PC-3 (cell line): ENCODE results near the gene HLTF. TPM values are rescaled to one million over a fixed set of nuclear protein-coding genes. Genes with fewer than 3 reads are reported as not detected.
A peak's percentile ranks its signal among the peaks of the same experiment; 100 is the strongest.

Source experiments
- ATAC-seq: fragments of 200-7000 bp; cut with Tn5 transposase; 2 replicates; pipeline ENCODE4 v1.9.1; 2020; ENCODE audit warnings: mild to moderate bottlenecking, moderate library complexity
- BruUV-seq: library from RNA; stranded (reverse); fragments of 400-500 nt; replicated peaks from 2 replicates; lab custom pipeline; 2021; lab: Mats Ljungman, UMichigan
- CTCF ChIA-PET: fragments of 300-600 bp; sonication (Branson Sonifier 250); formaldehyde crosslinking; loops from one replicate; lab custom pipeline; 2022; ENCODE audit warnings: antibody characterized with exemption; lab: Charles Lee
- POLR2A ChIA-PET: fragments of 300-600 bp; sonication (Branson Sonifier 250); formaldehyde crosslinking; loops from one replicate; lab custom pipeline; 2022; ENCODE audit warnings: antibody characterized with exemption; ENCODE audit not compliant: unreplicated experiment; lab: Charles Lee
- DNase-seq: peaks from one replicate; pipeline ENCODE4 v3.0.0-alpha.2; 2015
- H2AFZ ChIP-seq: fragments of 300-600 bp; sonication (generic); 2 replicates; pipeline ENCODE4 v1.6.0; 2016; ENCODE audit warnings: antibody characterized with exemption, low read length
- H3F3A ChIP-seq: fragments of 300-600 bp; sonication (generic); one replicate; pipeline ENCODE4 v1.6.0; 2017; ENCODE audit warnings: antibody characterized with exemption, low read length, control low read depth, mild to moderate bottlenecking; ENCODE audit not compliant: unreplicated experiment
- H3K27ac ChIP-seq: fragments of 300-600 bp; sonication (generic); 2 replicates; pipeline ENCODE4 v1.5.1; 2016; ENCODE audit warnings: mild to moderate bottlenecking, low read length
- H3K27me3 ChIP-seq: fragments of 300-600 bp; sonication (generic); 2 replicates; pipeline ENCODE4 v1.6.1; 2016; ENCODE audit warnings: low read length, mixed read lengths
- H3K36me3 ChIP-seq: fragments of 300-600 bp; sonication (generic); 2 replicates; pipeline ENCODE4 v1.6.1; 2016; ENCODE audit warnings: low read depth, mixed run types, low read length, mixed read lengths
- H3K4me1 ChIP-seq: fragments of 300-600 bp; sonication (generic); 2 replicates; pipeline ENCODE4 v1.5.1; 2016; ENCODE audit warnings: low read length; ENCODE audit not compliant: insufficient read depth
- H3K4me2 ChIP-seq: fragments of 300-600 bp; sonication (generic); 2 replicates; pipeline ENCODE4 v1.6.0; 2016; ENCODE audit warnings: low read length
- H3K4me3 ChIP-seq: fragments of 300-600 bp; sonication (generic); 2 replicates; pipeline ENCODE4 v1.5.1; 2016; ENCODE audit warnings: mild to moderate bottlenecking, low read length, mixed read lengths
- H3K79me2 ChIP-seq: fragments of 300-600 bp; sonication (generic); 2 replicates; pipeline ENCODE4 v1.6.1; 2017; ENCODE audit warnings: low read length, mixed read lengths
- H3K9ac ChIP-seq: fragments of 300-600 bp; sonication (generic); 2 replicates; pipeline ENCODE4 v1.6.0; 2016; ENCODE audit warnings: mild to moderate bottlenecking, low read length
- H3K9me2 ChIP-seq: fragments of 300-600 bp; sonication (generic); replicated peaks from 2 replicates; pipeline ENCODE4 v1.6.1; 2016; ENCODE audit warnings: mixed run types, low read length, mixed read lengths
- H3K9me3 ChIP-seq: fragments of 300-600 bp; sonication (generic); 2 replicates; pipeline ENCODE4 v1.6.1; 2016; ENCODE audit warnings: low read length, mixed read lengths
- H4K20me1 ChIP-seq: fragments of 300-600 bp; sonication (generic); 2 replicates; pipeline ENCODE4 v1.6.1; 2016; ENCODE audit warnings: low read length, mixed read lengths
- CTCF ChIP-seq: fragments of 300-600 bp; sonication (generic); conservative IDR thresholded peaks from 2 replicates; pipeline ENCODE4 v1.5.1; 2017; ENCODE audit warnings: antibody characterized with exemption, low read depth, mild to moderate bottlenecking, low read length
- EZH2 ChIP-seq: fragments of 300-600 bp; sonication (generic); IDR thresholded peaks from one replicate; pipeline ENCODE4 v1.6.1; 2017; ENCODE audit warnings: antibody characterized with exemption, mild to moderate bottlenecking, low read length; ENCODE audit not compliant: unreplicated experiment
- EZH2phosphoT487 ChIP-seq: fragments of 300-600 bp; sonication (generic); IDR thresholded peaks from 2 replicates; pipeline ENCODE4 v1.6.1; 2018; ENCODE audit warnings: mild to moderate bottlenecking, antibody characterized with exemption, low read length, borderline replicate concordance
- intact Hi-C: fragments of 100-400 bp; cut with micrococcal nuclease; formaldehyde crosslinking; loops from 2 replicates; pipeline ENCODE4 v1.9.0; 2023
- total RNA-seq: library from RNA; depleted of rRNA; stranded (reverse); fragments of >200 nt; gene quantifications from 2 replicates; pipeline ENCODE4 v1.2.3, GENCODE V29; 2014

HLTF gene
- total RNA-seq, 1 experiment from 2014 or later, result 43.3 TPM

DNA sequence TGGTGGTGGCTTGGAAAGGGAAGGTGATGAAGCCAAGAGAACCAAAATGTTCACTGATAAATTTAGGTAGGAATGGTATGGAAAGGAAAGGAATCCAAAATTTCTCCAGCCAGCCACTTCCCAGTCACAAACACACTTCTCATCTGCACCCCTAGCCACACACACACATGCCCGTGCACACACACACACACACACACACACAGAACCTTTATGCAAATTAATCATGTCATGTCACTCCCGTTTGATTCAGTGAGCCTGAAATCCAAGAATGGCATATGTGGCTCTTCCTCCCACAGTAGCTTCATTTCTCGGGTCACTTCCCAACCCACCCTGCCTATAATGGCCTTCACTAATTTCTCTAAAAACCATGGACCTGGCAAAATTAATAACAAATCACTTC is 3.1 kb upstream of the HLTF start:
- CTCF ChIA-PET, result no interaction called here
- POLR2A ChIA-PET, result no interaction called here
- no TSS peak for BruUV-seq

GRCh38 chr3:149087208-149087607 is 875 bp upstream of the HLTF start:
- no peaks in the 10 kb centered on the region for H4K20me1 ChIP-seq
- ATAC-seq (no peak), DNase-seq (no peak)
- H3K4me3 ChIP-seq, result no peak overlapping the region
- H3K9me3 ChIP-seq, result no peaks in the 10 kb centered on the region
- CTCF ChIA-PET, result no interaction called here
- H3K9me2 ChIP-seq, result no peaks in the 10 kb centered on the region
- H2AFZ ChIP-seq, result 0 out of 2 replicates have a peak overlapping the region, but pooled peaks have one; percentile 93
- TF ChIP-seq EZH2phosphoT487 (no peak), CTCF (no peak), EZH2 (no peak)
- no peaks in the 10 kb centered on the region for H3F3A ChIP-seq
- intact Hi-C loops, result no loop called here
- no TSS peak for BruUV-seq
- POLR2A ChIA-PET, result no interaction called here
- H3K79me2 ChIP-seq, result peaks cover 41% of the 10 kb centered on the region
- H3K4me2 ChIP-seq, result no peak overlapping the region
- H3K27ac ChIP-seq, result no peak overlapping the region
- peaks cover 16% of the 10 kb centered on the region for H3K4me1 ChIP-seq
- no peaks in the 10 kb centered on the region for H3K27me3 ChIP-seq
- H3K36me3 ChIP-seq, result no peaks in the 10 kb centered on the region
- no peak overlapping the region for H3K9ac ChIP-seq

More for the DNA sequence above, 3.1 kb upstream of the HLTF start:
- no peak for DNase-seq
- no peak for TF ChIP-seq EZH2phosphoT487
- TF ChIP-seq CTCF, result no peak
- no peak for TF ChIP-seq EZH2
- no peak overlapping the region for H2AFZ ChIP-seq
- H3K27ac ChIP-seq, result no peak overlapping the region
- H3K27me3 ChIP-seq, result no peaks in the 10 kb centered on the region
- H3K4me2 ChIP-seq, result no peak overlapping the region
- H3K36me3 ChIP-seq, result no peaks in the 10 kb centered on the region
- no peak overlapping the region for H3K4me3 ChIP-seq
- peaks cover 8% of the 10 kb centered on the region; the same call in 1 of the 2 replicates for H3K4me1 ChIP-seq
- H4K20me1 ChIP-seq, result no peaks in the 10 kb centered on the region
- intact Hi-C loops, result no loop called here
- H3F3A ChIP-seq, result no peaks in the 10 kb centered on the region
- no peak for ATAC-seq
- peaks cover 19% of the 10 kb centered on the region for H3K79me2 ChIP-seq
- H3K9ac ChIP-seq, result no peak overlapping the region
- H3K9me2 ChIP-seq, result no peaks in the 10 kb centered on the region
- H3K9me3 ChIP-seq, result no peaks in the 10 kb centered on the region

- Histone ChIP-seq H3K27me3 (no peaks in the 10 kb centered on the region), H3F3A (no peaks in the 10 kb centered on the region), H3K36me3 (no peaks in the 10 kb centered on the region), H3K9me2 (no peaks in the 10 kb centered on the region), H4K20me1 (no peaks in the 10 kb centered on the region), H3K9me3 (no peaks in the 10 kb centered on the region), H3K9ac (peak overlapping the region; percentile 80), H3K4me2 (peak overlapping the region; percentile 91), H2AFZ (peak overlapping the region; percentile 93), H3K4me1 (peaks cover 16% of the 10 kb centered on the region), H3K27ac (no peak overlapping the region), H3K79me2 (peaks cover 50% of the 10 kb centered on the region), H3K4me3 (peak overlapping the region; percentile 98)
- DNase-seq, result peak; percentile 46
- TSS peak; percentile 69 for BruUV-seq
- POLR2A ChIA-PET, result no interaction called here
- TF ChIP-seq EZH2phosphoT487 (no peak), EZH2 (no peak), CTCF (no peak)
- CTCF ChIA-PET, result no interaction called here
- peak; percentile 50 for ATAC-seq
- intact Hi-C loops, result loop anchor here (2.0 kb wide), 2 partner anchors 43 to 131 kb away; no protein-coding TSS in a partner anchor
Observed at GRCh38 chr3:149085828-149086231, 503 bp downstream of the HLTF start.
